Transverse colon (tissue), 4 donors: ENCODE measurements around the gene EPYC. TPM values are rescaled to one million over a fixed set of nuclear protein-coding genes. Genes with fewer than 3 reads are reported as not detected.
A peak's percentile ranks its signal among the peaks of the same experiment; 100 is the strongest.
"Not testable (repeated sequence)": the region's sequence is repeated elsewhere in the genome, so short reads cannot be mapped to it uniquely, and the experiment has no call there.

Experiments
- DNase-seq: peaks from one replicate; pipeline ENCODE4 v3.0.0-alpha.2; 2019
- H3K27ac ChIP-seq, 4 donors: fragments of 200-600 bp; sonication (generic); 2 replicates each; pipeline ENCODE4 v1.5.1; 2016 to 2018; ENCODE audit warnings: inconsistent platforms in 4 of 4
- H3K27me3 ChIP-seq: fragments of 200-600 bp; sonication (generic); 2 replicates; pipeline ENCODE4 v1.5.1; 2017; ENCODE audit warnings: inconsistent platforms
- H3K36me3 ChIP-seq, 4 donors: fragments of 200-600 bp; sonication (generic); 2 replicates each; pipeline ENCODE4 v1.5.1; 2017 to 2019; ENCODE audit warnings: inconsistent platforms in 4 of 4
- H3K4me1 ChIP-seq, 4 donors: fragments of 200-600 bp; sonication (generic); 2 replicates each; pipeline ENCODE4 v1.5.1; 2017 to 2020; ENCODE audit warnings: inconsistent platforms in 4 of 4
- H3K4me3 ChIP-seq, 4 donors: fragments of 200-600 bp; sonication (generic); 1 replicate in 1 of 4; 2 replicates in 3 of 4; pipeline versions ENCODE4 v1.5.1 to v1.6.1; 2017 to 2019; ENCODE audit warnings: inconsistent platforms in 4 of 4
- H3K9me3 ChIP-seq, 2 donors: fragments of 200-600 bp; sonication (generic); 2 replicates each; pipeline ENCODE4 v1.5.1; 2017 to 2019; ENCODE audit warnings: inconsistent platforms in 2 of 2
- CTCF ChIP-seq, 5 experiments: fragments of 200-600 bp in 3 of 5; fragments of 450-650 bp in 2 of 5; sonication (generic) in 3 of 5; IDR thresholded peaks; 1 replicate in 2 of 5; 2 replicates in 3 of 5; pipeline ENCODE4 v1.5.1; 2016 to 2017; ENCODE audit warnings: antibody characterized with exemption in 5 of 5, inconsistent platforms in 3 of 5, mild to moderate bottlenecking in 2 of 5, moderate library complexity in 1 of 5
- EP300 ChIP-seq: sonication (generic); formaldehyde crosslinking; IDR thresholded peaks from one replicate; pipeline ENCODE4 v1.6.1; 2017; ENCODE audit warnings: antibody characterized with exemption, low read depth
- POLR2A ChIP-seq: fragments of 450-650 bp; IDR thresholded peaks from one replicate; pipeline ENCODE4 v1.6.1; 2016; ENCODE audit warnings: antibody characterized with exemption, mild to moderate bottlenecking, moderate library complexity
- POLR2AphosphoS5 ChIP-seq, 3 donors: sonication (generic); formaldehyde crosslinking; IDR thresholded peaks; one replicate each; pipeline ENCODE4 v1.6.1; 2016; ENCODE audit warnings: antibody characterized with exemption in 3 of 3
- WGBS, 2 donors: methylation state at CpG; one replicate each; pipeline ENCODE4 v1.1.5; 2018; ENCODE audit warnings: low coverage in 1 of 2; 5-methylcytosine and 5-hydroxymethylcytosine counted together
- in situ Hi-C, 4 donors: fragments of 200-750 bp; cut with MboI; loops; one replicate each; pipeline versions ENCODE4 v1.15.0 to v1.15.1; 2017; ENCODE audit warnings: low sequenced_read_pairs in 3 of 4, low pct_ligation_motif_present in 1 of 4, low pct_unique_long_range_greater_than_20kb in 1 of 4
- intact Hi-C: fragments of 100-400 bp; cut with DNase I; formaldehyde crosslinking; loops from one replicate; pipeline ENCODE4 v1.15.1; 2023; ENCODE audit warnings: low total_unique reads
- total RNA-seq, 4 donors: library from RNA; depleted of rRNA; stranded (reverse); fragments of >200 nt; gene quantifications; one replicate each; pipeline ENCODE4 v1.1.0, GENCODE V29; 2016

The EPYC gene
- total RNA-seq, 4 donors from 2014 or later: not detected

GRCh38 chr12:90987101-90987500, 17.7 kb downstream of the EPYC start:
- WGBS, 2 donors: 91 to 100% methylated on average over 1 of the region's 1 CpG
- Histone ChIP-seq H3K4me1 (no peaks in the 10 kb centered on the region), H3K4me3 (no peak overlapping the region), H3K9me3 (no peaks in the 10 kb centered on the region), H3K36me3 (no peaks in the 10 kb centered on the region), H3K27ac (no peak overlapping the region), H3K27me3 (no peaks in the 10 kb centered on the region)
- intact Hi-C loops: no loop called here
- no peak for DNase-seq
- in situ Hi-C loops: loop anchor here in 3 of 4 donors (10.0 to 25.0 kb wide), 3 partner anchors 118 to 375 kb away; no protein-coding TSS in a partner anchor
- TF ChIP-seq POLR2A (no peak), POLR2AphosphoS5 (IDR thresholded peaks at IDR 0.05) (no peak)

GRCh38 chr12:90985331-90985730, 19.4 kb downstream of the EPYC start:
- H3K4me3 ChIP-seq, intact Hi-C loops, H3K9me3 ChIP-seq, H3K27me3 ChIP-seq, H3K36me3 ChIP-seq, H3K27ac ChIP-seq, DNase-seq, H3K4me1 ChIP-seq: not testable (repeated sequence)
- in situ Hi-C loops: loop anchor here in 3 of 4 donors (10.0 to 25.0 kb wide), 3 partner anchors 119 to 377 kb away; no protein-coding TSS in a partner anchor
- WGBS, 2 donors: 66 to 71% methylated on average over 3 of the region's 3 CpGs

GRCh38 chr12:90984114-90984513, 20.7 kb downstream of the EPYC start:
- in situ Hi-C loops (loop anchor here in 3 of 4 donors (10.0 to 25.0 kb wide), 3 partner anchors 121 to 378 kb away; no protein-coding TSS in a partner anchor), intact Hi-C loops (no loop called here)
- Histone ChIP-seq H3K4me3 (no peak overlapping the region), H3K4me1 (peaks cover 0 to 4% (median 0%) of the 10 kb centered on the region in 4 donors), H3K27ac (no peak overlapping the region), H3K27me3 (no peaks in the 10 kb centered on the region), H3K36me3 (no peaks in the 10 kb centered on the region), H3K9me3 (no peaks in the 10 kb centered on the region)
- WGBS, 2 donors: 83% methylated on average over 3 of the region's 3 CpGs; no CpG with 5 or more reads in 1 of the 2 donors
- no peak for TF ChIP-seq POLR2AphosphoS5 (IDR thresholded peaks at IDR 0.05)
- no peak for TF ChIP-seq CTCF (IDR thresholded peaks at IDR 0.05)
- no peak for TF ChIP-seq EP300
- no peak for TF ChIP-seq POLR2A
- DNase-seq: no peak

- Histone ChIP-seq H3K4me1 (peaks cover 0 to 4% (median 0%) of the 10 kb centered on the region in 4 donors), H3K27me3 (no peaks in the 10 kb centered on the region), H3K27ac (no peak overlapping the region), H3K9me3 (no peaks in the 10 kb centered on the region), H3K36me3 (no peaks in the 10 kb centered on the region), H3K4me3 (no peak overlapping the region)
- DNase-seq: no peak
- TF ChIP-seq EP300: no peak
- TF ChIP-seq POLR2A: no peak
- WGBS, 2 donors: 92 to 100% methylated on average over 1 of the region's 1 CpG
- in situ Hi-C loops: loop anchor here in 3 of 4 donors (10.0 to 25.0 kb wide), 3 partner anchors 123 to 380 kb away; no protein-coding TSS in a partner anchor
- intact Hi-C loops: no loop called here
These were observed 22.6 kb downstream of the EPYC start for GRCh38 chr12:90982170-90982569.

- TF ChIP-seq CTCF (IDR thresholded peaks at IDR 0.05): no peak
- TF ChIP-seq EP300: no peak
- no peak for TF ChIP-seq POLR2AphosphoS5 (IDR thresholded peaks at IDR 0.05)
- no peak for TF ChIP-seq POLR2A
- in situ Hi-C loops (loop anchor here in 3 of 4 donors (10.0 to 25.0 kb wide), 4 partner anchors 125 to 382 kb away; no protein-coding TSS in a partner anchor), intact Hi-C loops (no loop called here)
- H3K4me1 ChIP-seq: peaks cover 0 to 4% (median 0%) of the 10 kb centered on the region in 4 donors
- H3K27me3 ChIP-seq: no peaks in the 10 kb centered on the region
- no peak overlapping the region for H3K4me3 ChIP-seq
- DNase-seq: no peak
- no peaks in the 10 kb centered on the region for H3K9me3 ChIP-seq
- H3K27ac ChIP-seq: peak overlapping the region in 3 of 4 donors; percentile 8 to 28 (median 8)
- 74 to 75% methylated on average over 3 of the region's 3 CpGs for WGBS, 2 donors
- H3K36me3 ChIP-seq: no peaks in the 10 kb centered on the region
These were observed 24.8 kb downstream of the EPYC start for GRCh38 chr12:90979951-90980350.
